H9 (cell line): ENCODE measurements around the gene KIF16B. TPM values are rescaled to one million over a fixed set of nuclear protein-coding genes. Genes with fewer than 3 reads are reported as not detected.

Source experiments
- DNase-seq: peaks from one replicate; pipeline ENCODE4 v3.0.0-alpha.2; 2017
- H2AFZ ChIP-seq: one replicate; pipeline ENCODE4 v1.6.1; 2013; ENCODE audit warnings: mild to moderate bottlenecking, low read length, control low read depth, moderate library complexity
- H2AK5ac ChIP-seq: 2 replicates; pipeline ENCODE4 v1.6.1; 2013; ENCODE audit warnings: low read length, control low read depth, mixed read lengths; ENCODE audit not compliant: insufficient read length
- H2BK120ac ChIP-seq: one replicate; pipeline ENCODE4 v1.6.1; 2013; ENCODE audit warnings: low read depth, mild to moderate bottlenecking, low read length, control low read depth, inconsistent platforms; ENCODE audit not compliant: poor library complexity, severe bottlenecking
- H2BK12ac ChIP-seq: 2 replicates; pipeline ENCODE4 v1.6.1; 2013; ENCODE audit warnings: low read length, control low read depth, mixed read lengths, low read depth; ENCODE audit not compliant: insufficient read length
- H2BK15ac ChIP-seq: 2 replicates; pipeline ENCODE4 v1.6.1; 2013; ENCODE audit warnings: low read depth, low read length, control low read depth
- H2BK20ac ChIP-seq: one replicate; pipeline ENCODE4 v1.6.1; 2013; ENCODE audit warnings: low read depth, mild to moderate bottlenecking, low read length, control low read depth, inconsistent platforms; ENCODE audit not compliant: poor library complexity, severe bottlenecking
- H2BK5ac ChIP-seq: 2 replicates; pipeline ENCODE4 v1.6.1; 2013; ENCODE audit warnings: low read length, control low read depth, mixed read lengths; ENCODE audit not compliant: insufficient read length
- H3K14ac ChIP-seq: 2 replicates; pipeline ENCODE4 v1.6.1; 2013; ENCODE audit warnings: low read length, control low read depth; ENCODE audit not compliant: insufficient read depth
- H3K18ac ChIP-seq: 2 replicates; pipeline ENCODE4 v1.6.1; 2013; ENCODE audit warnings: low read depth, mild to moderate bottlenecking, mixed read lengths, low read length, control low read depth; ENCODE audit not compliant: insufficient read length
- H3K23ac ChIP-seq: 2 replicates; pipeline ENCODE4 v1.6.1; 2013; ENCODE audit warnings: low read length, control low read depth, mixed read lengths, low read depth; ENCODE audit not compliant: insufficient read length
- H3K23me2 ChIP-seq: 2 replicates; pipeline ENCODE4 v1.6.1; 2013; ENCODE audit warnings: low read depth, mild to moderate bottlenecking, mixed read lengths, low read length, control low read depth; ENCODE audit not compliant: insufficient read length, poor library complexity, severe bottlenecking
- H3K27ac ChIP-seq: 2 replicates; pipeline ENCODE4 v1.5.1; 2013; ENCODE audit warnings: low read length, control low read depth, mixed read lengths, low read depth; ENCODE audit not compliant: insufficient read length
- H3K27me3 ChIP-seq: 2 replicates; pipeline ENCODE4 v1.6.1; 2013; ENCODE audit warnings: low read length, control low read depth, inconsistent platforms; ENCODE audit not compliant: insufficient read depth
- H3K4ac ChIP-seq: 2 replicates; pipeline ENCODE4 v1.6.1; 2013; ENCODE audit warnings: low read depth, mild to moderate bottlenecking, control low read depth, inconsistent platforms, low read length, moderate library complexity
- H3K4me1 ChIP-seq: 2 replicates; pipeline ENCODE4 v1.6.1; 2013; ENCODE audit warnings: low read length, control low read depth, inconsistent platforms; ENCODE audit not compliant: insufficient read depth
- H3K4me2 ChIP-seq: 2 replicates; pipeline ENCODE4 v1.6.1; 2013; ENCODE audit warnings: low read length, control low read depth, mixed read lengths; ENCODE audit not compliant: insufficient read length, insufficient read depth
- H3K56ac ChIP-seq: 2 replicates; pipeline ENCODE4 v1.6.1; 2013; ENCODE audit warnings: low read depth, mild to moderate bottlenecking, mixed read lengths, low read length, control low read depth; ENCODE audit not compliant: insufficient read length
- H3K79me1 ChIP-seq: 2 replicates; pipeline ENCODE4 v1.6.1; 2013; ENCODE audit warnings: low read depth, mild to moderate bottlenecking, moderate library complexity, low read length, control low read depth, inconsistent platforms; ENCODE audit not compliant: insufficient read depth, poor library complexity, severe bottlenecking
- H3K79me2 ChIP-seq: 2 replicates; pipeline ENCODE4 v1.6.1; 2013; ENCODE audit warnings: low read length, control low read depth, inconsistent platforms; ENCODE audit not compliant: insufficient read depth
- H3K9ac ChIP-seq: 2 replicates; pipeline ENCODE4 v1.6.1; 2013; ENCODE audit warnings: low read length, control low read depth, mixed read lengths; ENCODE audit not compliant: insufficient read length; ENCODE audit errors: extremely low read depth
- H3K9me3 ChIP-seq: one replicate; pipeline ENCODE4 v1.6.1; 2013; ENCODE audit warnings: low read depth, low read length, inconsistent platforms; ENCODE audit not compliant: control insufficient read depth
- H3T11ph ChIP-seq: one replicate; pipeline ENCODE4 v1.6.1; 2013; ENCODE audit warnings: mild to moderate bottlenecking, low read length, control low read depth, inconsistent platforms
- H4K20me1 ChIP-seq: one replicate; pipeline ENCODE4 v1.6.1; 2013; ENCODE audit not compliant: control insufficient read depth, insufficient read length, insufficient read depth
- H4K5ac ChIP-seq: 2 replicates; pipeline ENCODE4 v1.6.1; 2013; ENCODE audit warnings: low read depth, mild to moderate bottlenecking, mixed read lengths, low read length, control low read depth; ENCODE audit not compliant: insufficient read length
- H4K8ac ChIP-seq: replicated peaks from 2 replicates; pipeline ENCODE4 v1.6.1; 2013; ENCODE audit warnings: low read length, control low read depth, mixed read lengths, low read depth; ENCODE audit not compliant: insufficient read length
- H4K91ac ChIP-seq: 2 replicates; pipeline ENCODE4 v1.6.1; 2013; ENCODE audit warnings: low read depth, mild to moderate bottlenecking, moderate library complexity, mixed read lengths, low read length, control low read depth; ENCODE audit not compliant: insufficient read length
- H3K27ac Mint-ChIP-seq, 3 experiments: 2 replicates in 2 of 3; 3 replicates in 1 of 3; pipeline ENCODE4 v1.8.0; 2020 to 2021; ENCODE audit warnings: mixed read lengths in 3 of 3, mild to moderate bottlenecking in 1 of 3, moderate library complexity in 1 of 3
- H3K27me3 Mint-ChIP-seq: 2 replicates; pipeline ENCODE4 v1.8.0; 2021; ENCODE audit warnings: low read depth, mild to moderate bottlenecking, moderate library complexity, mixed read lengths
- H3K36me3 Mint-ChIP-seq, 3 experiments: 2 replicates in 2 of 3; 3 replicates in 1 of 3; pipeline ENCODE4 v1.8.0; 2020 to 2021; ENCODE audit warnings: low read depth in 3 of 3, mixed read lengths in 3 of 3; ENCODE audit not compliant: insufficient read depth in 1 of 3
- H3K4me1 Mint-ChIP-seq, 2 experiments: 2 replicates each; pipeline ENCODE4 v1.8.0; 2020; ENCODE audit warnings: mixed read lengths in 2 of 2
- H3K4me3 Mint-ChIP-seq, 2 experiments: 2 replicates in 1 of 2; 3 replicates in 1 of 2; pipeline ENCODE4 v1.8.0; 2020 to 2021; ENCODE audit warnings: mild to moderate bottlenecking in 2 of 2, mixed read lengths in 2 of 2, moderate library complexity in 1 of 2
- H3K9me3 Mint-ChIP-seq, 2 experiments: 2 replicates in 1 of 2; 3 replicates in 1 of 2; pipeline ENCODE4 v1.8.0; 2020; ENCODE audit warnings: mild to moderate bottlenecking in 2 of 2, mixed read lengths in 2 of 2, moderate library complexity in 1 of 2
- CTCF ChIP-seq: fragments of 200-600 bp; sonication (generic); conservative IDR thresholded peaks from 3 replicates; pipeline ENCODE4 v1.8.0; 2021; ENCODE audit warnings: antibody characterized with exemption, mild to moderate bottlenecking
- WGBS: extraction: QIAGEN DNeasy Blood & Tissue Kit; methylation state at CpG from one replicate; pipeline ENCODE4 v1.1.7; 2013; ENCODE audit warnings: missing lambda C conversion rate, low lambda C conversion rate, mixed read lengths; ENCODE audit not compliant: insufficient read length; ENCODE audit errors: extremely low coverage; 5-methylcytosine and 5-hydroxymethylcytosine counted together
- total RNA-seq: library from RNA; stranded (reverse); gene quantifications from 2 replicates; pipeline ENCODE4 v1.2.1, GENCODE V29; 2021

Gene KIF16B
- total RNA-seq, 1 experiment from 2014 or later = 7.4 TPM

GRCh38 chr20:16308754-16309153 is 264.5 kb downstream of the KIF16B start:
- no peak for TF ChIP-seq CTCF
- Mint-ChIP-seq H3K4me3 (no peak overlapping the region), H3K27ac (no peak overlapping the region; a peak in 1 of 7 replicates), H3K4me1 (no peaks in the 10 kb centered on the region), H3K36me3 (peaks cover 1 to 11% (median 4%) of the 10 kb centered on the region in 3 experiments; a peak in 5 of 7 replicates), H3K27me3 (no peaks in the 10 kb centered on the region), H3K9me3 (peaks cover 0 to 7% of the 10 kb centered on the region in 2 experiments; a peak in 3 of 5 replicates)
- Histone ChIP-seq H3K27ac (no peak overlapping the region), H3K23me2 (no peaks in the 10 kb centered on the region), H3K18ac (no peak overlapping the region), H3K4ac (no peak overlapping the region), H3K56ac (no peak overlapping the region), H3K4me2 (no peak overlapping the region), H2BK15ac (no peak overlapping the region), H2BK12ac (no peak overlapping the region), H3K9ac (no peak overlapping the region), H3K9me3 (no peaks in the 10 kb centered on the region), H3K79me2 (no peaks in the 10 kb centered on the region), H3K27me3 (no peaks in the 10 kb centered on the region), H3K14ac (no peak overlapping the region), H3K4me1 (no peaks in the 10 kb centered on the region), H4K20me1 (no peaks in the 10 kb centered on the region), H2BK120ac (no peak overlapping the region), H4K5ac (no peak overlapping the region), H3K79me1 (no peaks in the 10 kb centered on the region), H3K23ac (no peak overlapping the region), H2AFZ (no peak overlapping the region), H2BK5ac (no peak overlapping the region), H2AK5ac (no peak overlapping the region), H2BK20ac (no peak overlapping the region), H4K8ac (no peak overlapping the region), H3T11ph (no peak overlapping the region), H4K91ac (no peak overlapping the region)
- WGBS = no CpG with 5 or more reads among the region's 2 CpGs
- no peak for DNase-seq
